ENCODE measurements around the gene SNX18.
"Not testable (repeated sequence)": the region's sequence is repeated elsewhere in the genome, so short reads cannot be mapped to it uniquely, and the experiment has no call there.

SNX18 gene

DNA sequence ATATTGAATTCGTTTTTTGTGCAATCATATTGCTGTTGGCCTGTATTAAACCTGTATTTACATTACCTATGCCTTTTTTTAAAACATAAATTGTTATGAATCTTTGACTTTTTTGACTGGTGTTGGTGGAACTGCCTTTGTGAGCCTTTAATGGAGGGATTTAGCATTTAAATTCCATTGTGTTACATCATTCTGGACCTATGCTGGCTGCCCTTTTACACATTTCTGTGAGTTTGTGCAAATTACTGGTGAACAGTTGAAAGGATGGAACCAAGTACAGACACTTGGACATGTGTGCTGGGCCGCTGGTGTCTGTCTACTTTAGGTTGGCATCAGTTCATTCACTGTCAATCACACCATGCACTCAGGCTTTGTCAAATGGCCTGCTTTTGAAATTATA is 3.4 kb downstream of the SNX18 start:
- no peak for DNase-seq

- no peak for DNase-seq
These were observed 4.4 kb downstream of the SNX18 start for GRCh38 chr5:54521856-54522479.

DNA sequence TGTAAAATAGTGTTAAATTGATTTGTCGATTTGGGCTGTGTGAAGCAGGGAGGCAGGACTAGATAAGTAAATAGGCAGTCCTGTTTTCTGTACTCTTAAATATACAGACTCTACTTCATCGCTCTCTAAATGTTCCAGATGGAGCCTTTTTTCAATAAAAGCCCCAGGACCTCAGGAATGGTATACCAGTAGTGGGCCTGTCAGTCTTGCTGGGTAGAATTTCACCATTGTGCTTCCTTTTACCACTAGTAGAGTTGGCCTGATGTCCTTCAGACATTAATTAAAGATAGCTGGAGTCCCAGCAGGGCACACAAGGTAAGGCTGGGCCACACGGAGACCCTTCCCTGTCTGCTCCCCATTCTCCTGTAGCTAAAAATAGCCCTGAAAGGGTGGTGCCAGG is 6.0 kb downstream of the SNX18 start:
- DNase-seq, result no peak

GRCh38 chr5:54524082-54524481 is 6.5 kb downstream of the SNX18 start:
- DNase-seq, result no peak

- no peak for DNase-seq
These were observed 7.1 kb downstream of the SNX18 start for GRCh38 chr5:54524704-54525103.

GRCh38 chr5:54525261-54525660 is 7.7 kb downstream of the SNX18 start:
- no peak for DNase-seq

- DNase-seq, result no peak
These were observed 8.1 kb downstream of the SNX18 start for GRCh38 chr5:54525692-54526091.

GRCh38 chr5:54526604-54527288 is 9.2 kb downstream of the SNX18 start:
- DNase-seq, result no peak

DNA sequence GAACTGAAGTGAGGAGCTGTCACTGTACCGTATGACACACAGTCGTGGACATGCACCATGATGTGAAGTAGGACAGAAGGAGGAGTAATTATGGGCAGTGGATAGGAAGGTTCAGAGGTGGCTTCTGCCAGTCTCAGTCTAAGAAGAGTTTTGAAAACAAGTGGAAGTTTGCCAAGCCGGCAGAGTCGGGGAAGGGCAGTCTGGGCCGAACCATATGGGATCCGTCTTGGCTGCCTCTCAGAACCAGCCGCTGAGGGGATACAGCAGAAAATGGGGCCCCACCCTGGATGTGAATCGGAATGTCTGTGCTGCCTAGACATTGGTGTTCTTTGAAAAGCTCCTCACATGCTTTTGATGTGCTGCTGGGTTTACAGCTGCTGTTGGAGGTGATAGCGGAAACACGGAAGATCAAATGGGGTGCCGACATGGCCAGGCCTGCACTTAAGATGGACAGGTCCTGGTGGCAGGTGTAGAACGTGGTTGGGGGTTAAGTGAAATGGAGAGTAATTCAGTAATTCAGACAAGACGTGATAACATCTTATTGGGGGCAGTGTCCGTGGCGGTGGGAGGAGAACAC is 11.2 kb downstream of the SNX18 start:
- no peak for DNase-seq

DNA sequence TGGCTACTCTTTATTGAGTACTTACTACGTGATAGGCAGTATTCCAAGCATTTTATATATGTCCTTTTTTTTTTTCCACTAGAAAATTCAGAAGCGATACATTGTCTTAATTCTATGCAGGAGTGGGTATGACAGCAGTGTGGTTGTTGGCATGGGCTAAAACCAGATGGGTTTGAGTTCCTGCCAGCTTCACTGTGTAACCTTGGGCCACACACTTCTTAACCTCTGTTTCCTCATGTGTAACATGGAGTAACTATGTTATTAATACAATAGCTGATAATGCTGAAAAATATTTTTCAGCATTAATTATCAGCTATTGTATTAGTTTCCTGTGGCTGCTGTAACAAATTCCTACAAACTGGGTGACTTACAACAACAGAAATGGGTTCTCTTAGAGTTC is 12.0 kb downstream of the SNX18 start:
- no peak for DNase-seq

GRCh38 chr5:54531546-54531945 is 14.0 kb downstream of the SNX18 start:
- no peak for DNase-seq

GRCh38 chr5:54533541-54534190 is 16.1 kb downstream of the SNX18 start:
- no peak for DNase-seq

DNA sequence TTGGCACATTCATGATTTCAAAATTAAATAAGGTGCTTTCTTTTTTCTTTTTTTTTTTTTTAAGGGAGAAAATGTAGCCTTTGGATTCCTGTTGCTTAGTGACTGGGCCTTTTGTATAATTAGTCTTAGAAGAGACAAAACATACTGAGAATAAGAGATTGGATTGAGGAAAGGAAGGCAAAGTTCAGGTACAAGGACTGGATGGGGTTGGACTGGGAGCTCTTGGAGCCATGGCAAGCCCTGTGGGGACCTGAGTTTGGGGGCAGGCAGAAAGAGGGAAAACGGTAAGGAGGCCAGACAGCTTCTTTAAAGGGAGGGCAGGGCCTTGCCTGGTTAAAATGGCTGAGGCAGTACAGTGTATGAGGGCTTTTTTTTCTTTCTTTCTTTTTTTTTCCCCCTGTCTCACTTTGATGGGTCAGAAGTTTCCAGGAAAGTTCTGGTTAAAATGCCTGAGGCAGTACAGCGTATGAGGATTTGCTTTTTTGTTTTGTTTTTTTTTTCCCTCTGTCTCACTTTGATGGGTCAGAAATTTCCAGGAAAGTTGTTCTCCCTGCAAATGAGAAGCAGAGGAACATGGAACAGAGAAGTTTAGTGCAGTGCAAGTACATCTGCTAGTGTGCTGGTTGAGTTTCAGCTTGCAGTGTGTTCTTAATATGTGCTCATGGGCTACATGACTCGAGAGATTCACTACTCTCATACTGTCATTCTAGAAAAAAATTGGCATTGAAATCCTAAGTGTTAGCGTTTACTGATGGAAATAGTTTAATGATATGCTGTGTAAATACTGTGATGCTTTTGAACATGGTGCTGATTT is 16.8 kb downstream of the SNX18 start:
- no peak for DNase-seq

DNA sequence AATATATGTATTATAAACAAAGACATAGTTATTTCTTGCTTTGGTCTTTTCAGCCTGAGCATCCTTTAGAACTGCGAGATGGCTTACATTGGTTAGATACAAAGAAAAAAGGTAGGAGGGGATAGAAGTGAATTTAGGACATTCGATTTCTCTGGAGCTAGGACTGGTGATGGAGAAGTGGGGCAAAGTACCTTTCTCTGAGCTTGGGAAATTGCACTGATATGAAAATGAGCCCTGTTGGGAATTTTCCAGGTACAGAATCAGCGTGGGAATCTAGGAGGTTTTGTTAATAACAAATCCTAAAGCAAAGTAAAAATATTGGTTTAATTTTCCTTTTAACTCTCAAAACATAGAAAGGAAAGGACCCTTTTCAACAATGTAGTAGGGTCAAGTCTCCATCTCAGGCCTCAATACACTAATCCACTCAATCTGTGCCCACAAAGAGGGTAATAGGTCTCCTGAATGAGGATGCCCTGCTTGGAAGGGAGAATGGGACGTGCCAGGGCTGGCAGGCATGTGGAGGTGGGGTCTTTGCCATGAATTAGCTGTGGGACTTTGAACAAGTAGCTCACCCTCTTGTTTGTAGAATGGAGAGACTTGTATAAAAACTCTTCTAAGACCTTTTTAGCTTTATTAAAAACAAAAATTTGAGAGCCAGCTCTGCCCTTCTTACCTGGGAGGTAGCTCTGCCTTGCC is 17.7 kb downstream of the SNX18 start:
- DNase-seq, result no peak

- DNase-seq, result not testable (repeated sequence)
These were observed 18.8 kb downstream of the SNX18 start for GRCh38 chr5:54536375-54536774.

- not testable (repeated sequence) for DNase-seq
These were observed 19.3 kb downstream of the SNX18 start for GRCh38 chr5:54536861-54537260.

GRCh38 chr5:54537725-54538124 is 20.2 kb downstream of the SNX18 start:
- DNase-seq, result no peak

DNA sequence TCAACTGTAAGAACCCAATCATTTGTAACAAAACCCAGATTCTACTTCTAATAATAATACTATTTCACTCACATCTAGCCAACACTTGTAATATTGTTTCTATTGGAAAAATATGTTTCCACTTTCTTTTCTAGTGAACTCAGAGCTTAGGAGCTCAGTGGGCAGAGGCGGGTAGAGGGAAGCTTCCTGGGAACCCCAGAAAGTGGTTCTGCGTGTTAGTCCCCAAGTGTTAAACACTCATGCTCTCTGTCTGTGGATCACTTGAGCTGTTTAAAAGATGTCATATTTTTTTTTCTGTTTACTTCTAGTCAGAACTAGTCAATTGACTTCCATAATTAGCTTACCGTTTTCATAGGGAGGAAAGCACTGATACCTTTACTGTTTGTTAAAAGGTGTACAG is 20.6 kb downstream of the SNX18 start:
- no peak for DNase-seq

DNA sequence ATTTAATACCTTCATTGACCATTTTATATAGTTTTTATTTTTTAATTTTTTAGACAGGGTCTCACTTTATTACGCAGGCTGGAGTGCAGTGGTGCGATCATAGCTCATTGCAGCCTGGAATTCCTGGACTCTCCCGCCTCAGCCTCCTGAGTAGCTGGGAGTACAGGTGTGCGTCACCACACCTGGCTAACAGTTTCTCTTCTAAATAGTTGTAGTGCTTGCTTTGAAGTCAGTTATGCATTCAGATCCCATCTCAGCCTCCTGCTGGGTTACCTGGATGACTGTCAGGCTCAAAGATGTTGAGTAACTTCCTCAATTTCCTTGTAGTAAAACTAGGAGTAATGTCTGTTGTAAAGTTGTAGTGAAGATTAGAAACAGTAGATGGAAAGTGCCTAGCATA is 21.4 kb downstream of the SNX18 start:
- no peak for DNase-seq

- DNase-seq, result no peak
These were observed 22.7 kb downstream of the SNX18 start for GRCh38 chr5:54540286-54540685.

DNA sequence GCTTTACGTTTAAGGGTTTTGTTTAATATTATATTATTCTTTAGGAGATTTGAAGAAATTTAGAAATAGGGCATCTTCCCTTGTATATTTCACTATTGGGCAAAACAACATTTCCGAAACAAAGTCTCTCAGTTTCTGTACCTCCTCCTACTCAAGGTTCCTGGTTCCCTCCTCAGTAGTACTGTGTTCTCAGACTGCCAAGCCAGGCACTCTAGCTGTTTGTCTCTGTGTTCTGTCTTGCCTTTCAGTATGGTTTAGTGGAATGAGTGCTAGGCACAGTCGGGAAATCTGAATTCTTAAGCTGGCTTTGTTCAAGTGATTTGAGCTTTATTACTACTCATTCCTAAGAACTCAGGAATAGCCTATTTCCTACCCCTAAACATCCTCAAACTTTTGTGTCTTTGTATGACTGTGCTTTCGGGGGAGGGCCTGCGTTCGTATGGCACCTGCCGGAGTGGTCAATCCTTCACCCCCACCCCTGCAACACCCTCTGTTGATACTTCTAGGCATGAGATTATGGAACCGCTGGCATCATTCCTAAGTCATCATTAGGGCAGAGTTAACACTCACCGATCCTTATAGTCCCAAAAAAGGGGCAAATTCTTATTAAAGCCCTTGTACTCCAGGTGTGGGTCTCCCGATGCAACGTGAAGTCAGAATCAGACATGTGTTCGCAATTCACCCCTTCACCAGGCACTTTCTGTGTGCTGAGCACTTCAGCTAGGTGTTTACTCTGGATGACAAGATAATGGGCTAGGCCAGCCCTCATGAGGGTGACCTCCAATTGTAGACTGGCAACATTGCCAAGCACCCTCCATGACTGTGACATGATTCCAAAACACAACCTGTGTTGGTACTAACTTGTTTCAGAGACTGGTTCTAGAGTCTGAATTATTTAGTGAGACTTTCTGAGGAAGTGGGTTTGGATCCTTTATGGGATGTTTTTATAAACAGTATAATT is 24.5 kb downstream of the SNX18 start:
- no peak for DNase-seq
